HEK293 (cell line): ENCODE measurements around the gene KRTAP6-3.

Experiments used
- CTCF ChIP-seq: fragments of 450-650 bp; formaldehyde crosslinking; IDR thresholded peaks from 2 replicates; pipeline ENCODE4 v1.5.1; 2016; ENCODE audit warnings: missing biosample characterization, missing genetic modification characterization
- MEIS1 ChIP-seq: sonication (generic); formaldehyde crosslinking; IDR thresholded peaks from 2 replicates; pipeline ENCODE4 v1.8.1; 2022; ENCODE audit warnings: missing genetic modification reagents, mild to moderate bottlenecking, borderline replicate concordance
- SP7 ChIP-seq: fragments of 450-650 bp; formaldehyde crosslinking; IDR thresholded peaks from 2 replicates; pipeline ENCODE4 v1.5.1; 2016; ENCODE audit warnings: missing biosample characterization, missing genetic modification characterization

- TF ChIP-seq SP7 (tag by site-specific recombination) (no peak), CTCF (no peak), MEIS1 (no peak)
Measured at GRCh38 chr21:30620080-30620479, 27.8 kb downstream of the KRTAP6-3 start.
